Kidney epithelial cell (primary cell): Measurements from ENCODE around the gene NEK6. TPM values are rescaled to one million over a fixed set of nuclear protein-coding genes. Genes with fewer than 3 reads are reported as not detected.

Source experiments
- DNase-seq: peaks from one replicate; pipeline ENCODE4 v3.0.0-alpha.2; 2010; ENCODE audit warnings: low read depth
- H3K27me3 ChIP-seq: 2 replicates; pipeline ENCODE4 v1.6.0; 2011; ENCODE audit warnings: low read length; ENCODE audit not compliant: control insufficient read depth, insufficient read depth
- H3K36me3 ChIP-seq: 2 replicates; pipeline ENCODE4 v1.5.1; 2011; ENCODE audit warnings: low read length; ENCODE audit not compliant: control insufficient read depth, insufficient read depth
- H3K4me3 ChIP-seq: 2 replicates; pipeline ENCODE4 v1.5.1; 2011; ENCODE audit warnings: low read depth, mild to moderate bottlenecking, control low read depth, low read length
- total RNA-seq: library from RNA; depleted of rRNA; stranded (reverse); fragments of >200 nt; gene quantifications from 2 replicates; pipeline ENCODE4 v1.2.3, GENCODE V29; 2015
- TF ChIP-seq, protein P1 (sequence below): IDR thresholded peaks from 2 replicates; pipeline ENCODE4 v1.5.1; 2011; ENCODE audit warnings: mild to moderate bottlenecking, moderate library complexity, low read length, control low read depth, inconsistent platforms; ENCODE audit not compliant: insufficient read depth, poor library complexity, severe bottlenecking

The NEK6 gene
- total RNA-seq, 1 donor from 2014 or later = 17.8 TPM

GRCh38 chr9:124372038-124372437 is 114.3 kb downstream of the NEK6 start:
- H3K4me3 ChIP-seq = no peak overlapping the region
- no peaks in the 10 kb centered on the region for H3K36me3 ChIP-seq
- H3K27me3 ChIP-seq = no peaks in the 10 kb centered on the region
- DNase-seq = no peak
- TF ChIP-seq, protein P1, sequence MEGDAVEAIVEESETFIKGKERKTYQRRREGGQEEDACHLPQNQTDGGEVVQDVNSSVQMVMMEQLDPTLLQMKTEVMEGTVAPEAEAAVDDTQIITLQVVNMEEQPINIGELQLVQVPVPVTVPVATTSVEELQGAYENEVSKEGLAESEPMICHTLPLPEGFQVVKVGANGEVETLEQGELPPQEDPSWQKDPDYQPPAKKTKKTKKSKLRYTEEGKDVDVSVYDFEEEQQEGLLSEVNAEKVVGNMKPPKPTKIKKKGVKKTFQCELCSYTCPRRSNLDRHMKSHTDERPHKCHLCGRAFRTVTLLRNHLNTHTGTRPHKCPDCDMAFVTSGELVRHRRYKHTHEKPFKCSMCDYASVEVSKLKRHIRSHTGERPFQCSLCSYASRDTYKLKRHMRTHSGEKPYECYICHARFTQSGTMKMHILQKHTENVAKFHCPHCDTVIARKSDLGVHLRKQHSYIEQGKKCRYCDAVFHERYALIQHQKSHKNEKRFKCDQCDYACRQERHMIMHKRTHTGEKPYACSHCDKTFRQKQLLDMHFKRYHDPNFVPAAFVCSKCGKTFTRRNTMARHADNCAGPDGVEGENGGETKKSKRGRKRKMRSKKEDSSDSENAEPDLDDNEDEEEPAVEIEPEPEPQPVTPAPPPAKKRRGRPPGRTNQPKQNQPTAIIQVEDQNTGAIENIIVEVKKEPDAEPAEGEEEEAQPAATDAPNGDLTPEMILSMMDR = no peak

GRCh38 chr9:124373386-124373785 is 115.6 kb downstream of the NEK6 start:
- Histone ChIP-seq H3K36me3 (no peaks in the 10 kb centered on the region), H3K4me3 (no peak overlapping the region), H3K27me3 (no peaks in the 10 kb centered on the region)
- TF ChIP-seq, protein P1 = no peak
- DNase-seq = no peak

DNA sequence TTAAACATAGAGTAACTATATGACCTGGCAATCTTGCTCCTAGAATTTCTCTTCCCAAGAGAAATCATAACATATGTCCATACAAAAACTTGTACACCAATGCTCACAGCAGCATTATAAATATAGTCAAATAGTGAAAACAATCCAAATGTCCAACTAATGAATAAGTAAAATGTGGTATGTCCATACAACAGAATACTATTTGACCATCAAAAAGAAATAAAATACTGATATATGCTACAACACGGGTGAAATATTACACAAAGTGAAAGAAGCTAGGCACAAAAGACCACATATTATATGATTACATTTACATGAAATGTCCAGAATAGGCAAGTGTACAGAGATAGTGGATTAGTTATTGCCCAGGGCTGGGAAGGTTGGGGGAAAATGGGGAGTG is 116.1 kb downstream of the NEK6 start:
- Histone ChIP-seq H3K27me3 (no peaks in the 10 kb centered on the region), H3K4me3 (no peak overlapping the region), H3K36me3 (no peaks in the 10 kb centered on the region)
- no peak for DNase-seq
- TF ChIP-seq, protein P1 = no peak

DNA sequence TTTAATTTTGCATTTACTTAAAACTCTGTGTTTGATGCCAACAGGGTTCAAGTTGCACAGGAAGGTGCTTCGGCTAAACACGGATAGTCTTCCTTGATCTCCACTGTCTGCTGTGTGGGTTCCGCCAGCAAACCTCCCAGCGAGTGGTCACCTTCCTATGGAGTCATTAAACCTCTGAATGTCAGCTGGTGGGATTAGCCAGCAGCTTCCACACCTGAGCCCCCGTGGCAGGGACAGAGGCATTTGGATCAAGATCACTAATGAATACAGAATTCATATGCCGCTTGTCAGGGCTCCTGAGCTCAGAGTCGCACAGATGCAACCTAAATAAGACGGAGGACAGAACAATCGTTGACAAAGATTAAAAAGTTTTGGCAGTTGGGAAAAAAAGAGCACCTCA is 118.0 kb downstream of the NEK6 start:
- no peak for DNase-seq
- TF ChIP-seq, protein P1 = no peak
- H3K27me3 ChIP-seq = no peaks in the 10 kb centered on the region
- no peak overlapping the region for H3K4me3 ChIP-seq
- H3K36me3 ChIP-seq = no peaks in the 10 kb centered on the region

GRCh38 chr9:124376329-124376728 is 118.6 kb downstream of the NEK6 start:
- TF ChIP-seq, protein P1 = no peak
- Histone ChIP-seq H3K4me3 (no peak overlapping the region), H3K27me3 (no peaks in the 10 kb centered on the region), H3K36me3 (no peaks in the 10 kb centered on the region)
- no peak for DNase-seq

GRCh38 chr9:124377551-124378406 is 120.0 kb downstream of the NEK6 start:
- no peak for DNase-seq
- TF ChIP-seq, protein P1 = no peak
- H3K36me3 ChIP-seq = no peaks in the 10 kb centered on the region
- H3K27me3 ChIP-seq = no peaks in the 10 kb centered on the region
- H3K4me3 ChIP-seq = no peak overlapping the region
